ENCODE data around the gene PKNOX1. TPM values are rescaled to one million over a fixed set of nuclear protein-coding genes. Genes with fewer than 3 reads are reported as not detected.
"Not testable (repeated sequence)": the region's sequence is repeated elsewhere in the genome, so short reads cannot be mapped to it uniquely, and the experiment has no call there.

PKNOX1 gene
- total and polyA plus RNA-seq, 2 donors (not counting 1 experiment from before 2014, with no cell fraction given): 12.2 to 43.8 TPM

GRCh38 chr21:43075170-43076022 lies 101.0 kb downstream of the PKNOX1 start, which contains the start of gene CBS:
TSS of gene CBS (minus strand) at chr21:43075835. CDS start at chr21:43072193, 3,642 bp downstream.
- H4K20me1 ChIP-seq (ENCODE audit: control insufficient read depth, extremely low read depth, insufficient read depth, low read length); H3K4me1 ChIP-seq (ENCODE audit: control insufficient read depth, extremely low read depth, insufficient read depth, low read length); H3K27me3 ChIP-seq (ENCODE audit: control insufficient read depth, insufficient read depth, low read length); H3K36me3 ChIP-seq (ENCODE audit: control insufficient read depth, insufficient read depth, low read length); H3K4me3 ChIP-seq (replicated peaks in 1 of 4; ENCODE audit: control extremely low read depth in 1 of 4, insufficient read depth in 1 of 4, low read depth in 3 of 4, low read length in 4 of 4); H2AFZ ChIP-seq (ENCODE audit: low read length); H3K79me2 ChIP-seq (ENCODE audit: control insufficient read depth, insufficient read depth, low read length); H3K9me3 ChIP-seq (ENCODE audit: control insufficient read depth, insufficient read depth, low read depth, low read length); H3K9ac ChIP-seq (ENCODE audit: insufficient read depth, low read length); H3K4me2 ChIP-seq (ENCODE audit: extremely low read depth, insufficient read depth, low read length); DNase-seq (ENCODE audit: low read depth in 2 of 2); H3K27ac ChIP-seq (ENCODE audit: insufficient read depth, low read length): not testable (repeated sequence)

GRCh38 chr21:43076023-43076637 lies 101.8 kb downstream of the PKNOX1 start:
- H3K79me2 ChIP-seq (ENCODE audit: control insufficient read depth, insufficient read depth, low read length); H3K27me3 ChIP-seq (ENCODE audit: control insufficient read depth, insufficient read depth, low read length); H3K36me3 ChIP-seq (ENCODE audit: control insufficient read depth, insufficient read depth, low read length); H3K9ac ChIP-seq (ENCODE audit: insufficient read depth, low read length); H4K20me1 ChIP-seq (ENCODE audit: control insufficient read depth, extremely low read depth, insufficient read depth, low read length); DNase-seq (ENCODE audit: low read depth in 2 of 2); H3K4me1 ChIP-seq (ENCODE audit: control insufficient read depth, extremely low read depth, insufficient read depth, low read length); H2AFZ ChIP-seq (ENCODE audit: low read length); H3K4me3 ChIP-seq (replicated peaks in 1 of 4; ENCODE audit: control extremely low read depth in 1 of 4, insufficient read depth in 1 of 4, low read depth in 3 of 4, low read length in 4 of 4); H3K4me2 ChIP-seq (ENCODE audit: extremely low read depth, insufficient read depth, low read length); H3K9me3 ChIP-seq (ENCODE audit: control insufficient read depth, insufficient read depth, low read depth, low read length); H3K27ac ChIP-seq (ENCODE audit: insufficient read depth, low read length): not testable (repeated sequence)

GRCh38 chr21:43076643-43077042 lies 102.3 kb downstream of the PKNOX1 start:
- not testable (repeated sequence) for H3K79me2 ChIP-seq (ENCODE audit: control insufficient read depth, insufficient read depth, low read length); H4K20me1 ChIP-seq (ENCODE audit: control insufficient read depth, extremely low read depth, insufficient read depth, low read length); H3K4me3 ChIP-seq (replicated peaks in 1 of 4; ENCODE audit: control extremely low read depth in 1 of 4, insufficient read depth in 1 of 4, low read depth in 3 of 4, low read length in 4 of 4); DNase-seq (ENCODE audit: low read depth in 2 of 2); H3K27ac ChIP-seq (ENCODE audit: insufficient read depth, low read length); H3K9me3 ChIP-seq (ENCODE audit: control insufficient read depth, insufficient read depth, low read depth, low read length); H3K4me1 ChIP-seq (ENCODE audit: control insufficient read depth, extremely low read depth, insufficient read depth, low read length); H3K36me3 ChIP-seq (ENCODE audit: control insufficient read depth, insufficient read depth, low read length); H2AFZ ChIP-seq (ENCODE audit: low read length); H3K27me3 ChIP-seq (ENCODE audit: control insufficient read depth, insufficient read depth, low read length); H3K4me2 ChIP-seq (ENCODE audit: extremely low read depth, insufficient read depth, low read length); H3K9ac ChIP-seq (ENCODE audit: insufficient read depth, low read length)

- DNase-seq (ENCODE audit: low read depth in 2 of 2); H3K27me3 ChIP-seq (ENCODE audit: control insufficient read depth, insufficient read depth, low read length); H2AFZ ChIP-seq (ENCODE audit: low read length); H3K27ac ChIP-seq (ENCODE audit: insufficient read depth, low read length); H3K79me2 ChIP-seq (ENCODE audit: control insufficient read depth, insufficient read depth, low read length); H4K20me1 ChIP-seq (ENCODE audit: control insufficient read depth, extremely low read depth, insufficient read depth, low read length); H3K4me1 ChIP-seq (ENCODE audit: control insufficient read depth, extremely low read depth, insufficient read depth, low read length); H3K9me3 ChIP-seq (ENCODE audit: control insufficient read depth, insufficient read depth, low read depth, low read length); H3K4me3 ChIP-seq (replicated peaks in 1 of 4; ENCODE audit: control extremely low read depth in 1 of 4, insufficient read depth in 1 of 4, low read depth in 3 of 4, low read length in 4 of 4); H3K4me2 ChIP-seq (ENCODE audit: extremely low read depth, insufficient read depth, low read length); H3K36me3 ChIP-seq (ENCODE audit: control insufficient read depth, insufficient read depth, low read length); H3K9ac ChIP-seq (ENCODE audit: insufficient read depth, low read length): not testable (repeated sequence)
Measured at GRCh38 chr21:43082587-43083300, 108.4 kb downstream of the PKNOX1 start.

Other genes starting within 250 kb of the PKNOX1 start
- 9.8 and 10.2 TPM in 2 replicates for gene WDR4, start 95.0 kb upstream of the PKNOX1 start, total RNA-seq
- 8.2 and 11.7 TPM in 2 replicates for gene WDR4, start 95.0 kb upstream of the PKNOX1 start, polyA plus RNA-seq
- 37.7 and 43.7 TPM in 2 replicates for gene NDUFV3, start 81.3 kb upstream of the PKNOX1 start, total RNA-seq
- 38.2 and 48.0 TPM in 2 replicates for gene NDUFV3, start 81.3 kb upstream of the PKNOX1 start, polyA plus RNA-seq
- gene ERVH48-1, start 48.9 kb upstream of the PKNOX1 start, total RNA-seq: not detected in 2 replicates
- 0.06 TPM in 1 of 2 replicates, not detected in the other for gene ERVH48-1, start 48.9 kb upstream of the PKNOX1 start, polyA plus RNA-seq
- 54.4 and 113 TPM in 2 replicates for gene CBS, start 101.3 kb downstream of the PKNOX1 start, total RNA-seq
- 14.3 and 14.6 TPM in 2 replicates for gene CBS, start 101.3 kb downstream of the PKNOX1 start, polyA plus RNA-seq
- gene U2AF1, start 133.0 kb downstream of the PKNOX1 start, total RNA-seq: 12.7 and 15.2 TPM in 2 replicates
- 37.4 and 40.1 TPM in 2 replicates for gene U2AF1, start 133.0 kb downstream of the PKNOX1 start, polyA plus RNA-seq
- gene CRYAA, start 194.4 kb downstream of the PKNOX1 start, total RNA-seq: not detected in 2 replicates
- not detected in 2 replicates for gene CRYAA, start 194.4 kb downstream of the PKNOX1 start, polyA plus RNA-seq